Calu3 (cell line): ENCODE measurements around the gene ABLIM2. TPM values are rescaled to one million over a fixed set of nuclear protein-coding genes. Genes with fewer than 3 reads are reported as not detected.

Experiments used
- BruUV-seq: library from RNA; stranded (reverse); fragments of 400-500 nt; replicated peaks from 2 replicates; lab custom pipeline; 2021; lab: Mats Ljungman, UMichigan
- CTCF ChIA-PET: fragments of 300-600 bp; sonication (Branson Sonifier 250); formaldehyde crosslinking; loops from one replicate; lab custom pipeline; 2022; ENCODE audit warnings: antibody characterized with exemption; lab: Charles Lee
- DNase-seq: peaks from one replicate; pipeline ENCODE4 v3.0.0; 2022
- H3K27ac Mint-ChIP-seq: one replicate; pipeline ENCODE4 v1.8.0; 2022; ENCODE audit warnings: mixed read lengths; ENCODE audit not compliant: unreplicated experiment
- H3K27me3 Mint-ChIP-seq: one replicate; pipeline ENCODE4 v1.8.0; 2022; ENCODE audit warnings: mixed read lengths; ENCODE audit not compliant: unreplicated experiment
- H3K36me3 Mint-ChIP-seq: one replicate; pipeline ENCODE4 v1.8.0; 2022; ENCODE audit warnings: mild to moderate bottlenecking, moderate library complexity, mixed read lengths; ENCODE audit not compliant: insufficient read depth, unreplicated experiment
- H3K4me1 Mint-ChIP-seq: one replicate; pipeline ENCODE4 v1.8.0; 2022; ENCODE audit warnings: mild to moderate bottlenecking, low read depth, mixed read lengths; ENCODE audit not compliant: unreplicated experiment
- H3K4me3 Mint-ChIP-seq: one replicate; pipeline ENCODE4 v1.8.0; 2022; ENCODE audit warnings: mild to moderate bottlenecking, low read depth, moderate library complexity, mixed read lengths; ENCODE audit not compliant: unreplicated experiment
- H3K9me3 Mint-ChIP-seq: one replicate; pipeline ENCODE4 v1.8.0; 2022; ENCODE audit warnings: low read depth, mixed read lengths; ENCODE audit not compliant: unreplicated experiment
- intact Hi-C: fragments of 100-400 bp; cut with micrococcal nuclease; formaldehyde crosslinking; loops from one replicate; pipeline ENCODE4 v1.10.0; 2022; ENCODE audit not compliant: unreplicated experiment
- total RNA-seq: library from RNA; stranded (reverse); gene quantifications from 2 replicates; pipeline ENCODE4 v1.2.3, GENCODE V29; 2022
- TF ChIP-seq, protein P1 (sequence below): fragments of 200-600 bp; IDR thresholded peaks from one replicate; pipeline ENCODE4 v1.8.0; 2022; ENCODE audit warnings: antibody characterized with exemption; ENCODE audit not compliant: unreplicated experiment

The ABLIM2 gene
- total RNA-seq, 1 experiment from 2014 or later: 1.0 TPM

GRCh38 chr4:8077181-8078108 lies 81.2 kb downstream of the ABLIM2 start:
- DNase-seq: no peak
- H3K27me3 Mint-ChIP-seq: peaks cover 54% of the 10 kb centered on the region
- no peaks in the 10 kb centered on the region for H3K4me1 Mint-ChIP-seq
- no peak overlapping the region for H3K27ac Mint-ChIP-seq
- no peaks in the 10 kb centered on the region for H3K36me3 Mint-ChIP-seq
- no TSS peak for BruUV-seq
- CTCF ChIA-PET: no interaction called here
- intact Hi-C loops: no loop called here
- TF ChIP-seq, protein P1, sequence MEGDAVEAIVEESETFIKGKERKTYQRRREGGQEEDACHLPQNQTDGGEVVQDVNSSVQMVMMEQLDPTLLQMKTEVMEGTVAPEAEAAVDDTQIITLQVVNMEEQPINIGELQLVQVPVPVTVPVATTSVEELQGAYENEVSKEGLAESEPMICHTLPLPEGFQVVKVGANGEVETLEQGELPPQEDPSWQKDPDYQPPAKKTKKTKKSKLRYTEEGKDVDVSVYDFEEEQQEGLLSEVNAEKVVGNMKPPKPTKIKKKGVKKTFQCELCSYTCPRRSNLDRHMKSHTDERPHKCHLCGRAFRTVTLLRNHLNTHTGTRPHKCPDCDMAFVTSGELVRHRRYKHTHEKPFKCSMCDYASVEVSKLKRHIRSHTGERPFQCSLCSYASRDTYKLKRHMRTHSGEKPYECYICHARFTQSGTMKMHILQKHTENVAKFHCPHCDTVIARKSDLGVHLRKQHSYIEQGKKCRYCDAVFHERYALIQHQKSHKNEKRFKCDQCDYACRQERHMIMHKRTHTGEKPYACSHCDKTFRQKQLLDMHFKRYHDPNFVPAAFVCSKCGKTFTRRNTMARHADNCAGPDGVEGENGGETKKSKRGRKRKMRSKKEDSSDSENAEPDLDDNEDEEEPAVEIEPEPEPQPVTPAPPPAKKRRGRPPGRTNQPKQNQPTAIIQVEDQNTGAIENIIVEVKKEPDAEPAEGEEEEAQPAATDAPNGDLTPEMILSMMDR: no peak
- no peak overlapping the region for H3K4me3 Mint-ChIP-seq
- H3K9me3 Mint-ChIP-seq: no peaks in the 10 kb centered on the region

GRCh38 chr4:8076023-8076422 lies 82.6 kb downstream of the ABLIM2 start:
- intact Hi-C loops: no loop called here
- TF ChIP-seq, protein P1: no peak
- Mint-ChIP-seq H3K36me3 (no peaks in the 10 kb centered on the region), H3K9me3 (no peaks in the 10 kb centered on the region), H3K4me1 (no peaks in the 10 kb centered on the region), H3K27ac (no peak overlapping the region), H3K27me3 (peaks cover 44% of the 10 kb centered on the region), H3K4me3 (no peak overlapping the region)
- BruUV-seq: no TSS peak
- CTCF ChIA-PET: no interaction called here
- DNase-seq: no peak

- Mint-ChIP-seq H3K9me3 (no peaks in the 10 kb centered on the region), H3K4me1 (no peaks in the 10 kb centered on the region), H3K36me3 (no peaks in the 10 kb centered on the region), H3K4me3 (no peak overlapping the region), H3K27me3 (peaks cover 25% of the 10 kb centered on the region), H3K27ac (no peak overlapping the region)
- no peak for DNase-seq
- intact Hi-C loops: no loop called here
- TF ChIP-seq, protein P1: no peak
- BruUV-seq: no TSS peak
- CTCF ChIA-PET: no interaction called here
These were observed 85.3 kb downstream of the ABLIM2 start for GRCh38 chr4:8073206-8073863.

- H3K27ac Mint-ChIP-seq: no peak overlapping the region
- H3K9me3 Mint-ChIP-seq: no peaks in the 10 kb centered on the region
- DNase-seq: no peak
- H3K36me3 Mint-ChIP-seq: no peaks in the 10 kb centered on the region
- no TSS peak for BruUV-seq
- intact Hi-C loops: no loop called here
- H3K27me3 Mint-ChIP-seq: peaks cover 25% of the 10 kb centered on the region
- no peak overlapping the region for H3K4me3 Mint-ChIP-seq
- CTCF ChIA-PET: no interaction called here
- TF ChIP-seq, protein P1: no peak
- H3K4me1 Mint-ChIP-seq: no peaks in the 10 kb centered on the region
These were observed 86.2 kb downstream of the ABLIM2 start for GRCh38 chr4:8072235-8072968.
